ENCODE measurements around the gene TMPRSS2. TPM values are rescaled to one million over a fixed set of nuclear protein-coding genes. Genes with fewer than 3 reads are reported as not detected.
"Not testable (repeated sequence)": the region's sequence is repeated elsewhere in the genome, so short reads cannot be mapped to it uniquely, and the experiment has no call there.

Gene TMPRSS2
- total and polyA plus RNA-seq, 2 of the 13 experiments (the other 11 are each of a cell fraction or from before 2014, with no cell fraction given) = 1.7 to 1.8 TPM

DNA sequence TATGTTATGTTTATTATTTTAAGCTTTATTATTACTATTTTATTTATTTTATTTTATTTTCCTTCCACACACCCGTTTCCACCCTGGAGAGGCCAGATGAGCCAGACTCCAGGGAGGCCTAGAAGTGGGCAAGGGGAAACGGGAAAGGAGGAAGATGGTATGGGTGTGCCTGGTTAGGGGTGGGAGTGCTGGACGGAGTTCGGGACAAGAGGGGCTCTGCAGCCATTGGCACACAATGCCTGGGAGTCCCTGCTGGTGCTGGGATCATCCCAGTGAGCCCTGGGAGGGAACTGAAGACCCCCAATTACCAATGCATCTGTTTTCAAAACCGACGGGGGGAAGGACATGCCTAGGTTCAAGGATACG lies 82.4 kb downstream of the TMPRSS2 start (continued):
- TF ChIP-seq HOXA7 (CRISPR knock-in tag; IDR thresholded peaks at IDR 0.05) (no peak), CC2D1A (CRISPR knock-in tag; IDR thresholded peaks at IDR 0.05) (no peak), TP53 (CRISPR knock-in tag; conservative IDR thresholded peaks at IDR 0.05) (no peak)
- TF ChIP-seq, protein P1, sequence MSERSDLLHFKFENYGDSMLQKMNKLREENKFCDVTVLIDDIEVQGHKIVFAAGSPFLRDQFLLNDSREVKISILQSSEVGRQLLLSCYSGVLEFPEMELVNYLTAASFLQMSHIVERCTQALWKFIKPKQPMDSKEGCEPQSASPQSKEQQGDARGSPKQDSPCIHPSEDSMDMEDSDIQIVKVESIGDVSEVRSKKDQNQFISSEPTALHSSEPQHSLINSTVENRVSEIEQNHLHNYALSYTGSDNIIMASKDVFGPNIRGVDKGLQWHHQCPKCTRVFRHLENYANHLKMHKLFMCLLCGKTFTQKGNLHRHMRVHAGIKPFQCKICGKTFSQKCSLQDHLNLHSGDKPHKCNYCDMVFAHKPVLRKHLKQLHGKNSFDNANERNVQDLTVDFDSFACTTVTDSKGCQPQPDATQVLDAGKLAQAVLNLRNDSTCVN (CRISPR knock-in tag; IDR thresholded peaks at IDR 0.05; ENCODE audit: borderline replicate concordance) = no peak
- TF ChIP-seq, protein P2, sequence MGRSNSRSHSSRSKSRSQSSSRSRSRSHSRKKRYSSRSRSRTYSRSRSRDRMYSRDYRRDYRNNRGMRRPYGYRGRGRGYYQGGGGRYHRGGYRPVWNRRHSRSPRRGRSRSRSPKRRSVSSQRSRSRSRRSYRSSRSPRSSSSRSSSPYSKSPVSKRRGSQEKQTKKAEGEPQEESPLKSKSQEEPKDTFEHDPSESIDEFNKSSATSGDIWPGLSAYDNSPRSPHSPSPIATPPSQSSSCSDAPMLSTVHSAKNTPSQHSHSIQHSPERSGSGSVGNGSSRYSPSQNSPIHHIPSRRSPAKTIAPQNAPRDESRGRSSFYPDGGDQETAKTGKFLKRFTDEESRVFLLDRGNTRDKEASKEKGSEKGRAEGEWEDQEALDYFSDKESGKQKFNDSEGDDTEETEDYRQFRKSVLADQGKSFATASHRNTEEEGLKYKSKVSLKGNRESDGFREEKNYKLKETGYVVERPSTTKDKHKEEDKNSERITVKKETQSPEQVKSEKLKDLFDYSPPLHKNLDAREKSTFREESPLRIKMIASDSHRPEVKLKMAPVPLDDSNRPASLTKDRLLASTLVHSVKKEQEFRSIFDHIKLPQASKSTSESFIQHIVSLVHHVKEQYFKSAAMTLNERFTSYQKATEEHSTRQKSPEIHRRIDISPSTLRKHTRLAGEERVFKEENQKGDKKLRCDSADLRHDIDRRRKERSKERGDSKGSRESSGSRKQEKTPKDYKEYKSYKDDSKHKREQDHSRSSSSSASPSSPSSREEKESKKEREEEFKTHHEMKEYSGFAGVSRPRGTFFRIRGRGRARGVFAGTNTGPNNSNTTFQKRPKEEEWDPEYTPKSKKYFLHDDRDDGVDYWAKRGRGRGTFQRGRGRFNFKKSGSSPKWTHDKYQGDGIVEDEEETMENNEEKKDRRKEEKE (IDR thresholded peaks at IDR 0.05) = no peak
- TF ChIP-seq, protein P3, sequence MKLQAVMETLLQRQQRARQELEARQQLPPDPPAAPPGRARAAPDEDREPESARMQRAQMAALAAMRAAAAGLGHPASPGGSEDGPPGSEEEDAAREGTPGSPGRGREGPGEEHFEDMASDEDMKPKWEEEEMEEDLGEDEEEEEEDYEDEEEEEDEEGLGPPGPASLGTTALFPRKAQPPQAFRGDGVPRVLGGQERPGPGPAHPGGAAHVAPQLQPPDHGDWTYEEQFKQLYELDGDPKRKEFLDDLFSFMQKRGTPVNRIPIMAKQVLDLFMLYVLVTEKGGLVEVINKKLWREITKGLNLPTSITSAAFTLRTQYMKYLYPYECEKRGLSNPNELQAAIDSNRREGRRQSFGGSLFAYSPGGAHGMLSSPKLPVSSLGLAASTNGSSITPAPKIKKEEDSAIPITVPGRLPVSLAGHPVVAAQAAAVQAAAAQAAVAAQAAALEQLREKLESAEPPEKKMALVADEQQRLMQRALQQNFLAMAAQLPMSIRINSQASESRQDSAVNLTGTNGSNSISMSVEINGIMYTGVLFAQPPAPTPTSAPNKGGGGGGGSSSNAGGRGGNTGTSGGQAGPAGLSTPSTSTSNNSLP (IDR thresholded peaks at IDR 0.05; ENCODE audit: low read depth, low read length) = no peak

DNA sequence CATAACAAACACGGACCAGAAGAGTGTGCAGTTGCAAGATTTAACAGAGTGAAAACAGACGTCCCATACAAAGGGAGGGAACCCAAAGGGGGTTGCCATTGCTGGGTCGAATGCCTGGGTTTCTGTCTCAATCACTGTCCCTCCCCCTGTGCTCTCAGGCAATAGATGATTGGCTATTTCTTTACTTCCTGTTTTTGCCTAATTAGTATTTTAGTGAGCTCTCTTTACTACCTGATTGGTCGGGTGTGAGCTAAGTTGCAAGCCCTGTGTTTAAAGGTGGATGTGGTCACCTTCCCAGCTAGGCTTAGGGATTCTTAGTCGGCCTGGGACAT lies 84.7 kb downstream of the TMPRSS2 start:
- BruUV-seq (replicated peaks); H3K4me2 ChIP-seq (ENCODE audit: low read depth, low read length); POLR2A ChIA-PET; H3K27me3 ChIP-seq (ENCODE audit: control insufficient read depth in 1 of 2, insufficient read depth in 2 of 2, low read length in 2 of 2); H3K4me3 ChIP-seq (replicated peaks in 1 of 3; ENCODE audit: insufficient read depth in 1 of 3, low read depth in 2 of 3, low read length in 3 of 3); ATAC-seq; H3K9ac ChIP-seq (ENCODE audit: insufficient read depth, low read depth, low read length); H2AFZ ChIP-seq (ENCODE audit: low read length); H3K9me3 ChIP-seq (ENCODE audit: low read length); H4K20me1 ChIP-seq (ENCODE audit: insufficient read depth, low read length); CTCF ChIA-PET (ENCODE audit: low intra/inter-chr PET ratio, low total read pairs); intact Hi-C loops (cut with micrococcal nuclease; ENCODE audit: unreplicated experiment); H3K36me3 ChIP-seq (replicated peaks in 1 of 2; ENCODE audit: control insufficient read depth in 1 of 2, insufficient read depth in 2 of 2, low read length in 2 of 2); H3K79me2 ChIP-seq (ENCODE audit: insufficient read depth, low read length); H3K27ac ChIP-seq (ENCODE audit: extremely low read length, insufficient read depth, low read length); in situ Hi-C loops (cut with HindIII; ENCODE audit: extremely low pct_ligation_motif_present, low pct_unique_long_range_greater_than_20kb); FAIRE-seq; DNase-seq (ENCODE audit: low spot score): not testable (repeated sequence)
- peaks cover 12% of the 10 kb centered on the region for H3K4me1 ChIP-seq (ENCODE audit: insufficient read depth, low read length)
- WGBS (ENCODE audit: low lambda C conversion rate) = 72% methylated on average over 5 of the region's 5 CpGs

Data from HepG2 (cell line).